Activated naive CD4-positive, alpha-beta T cell treated with anti-CD3 and anti-CD28 coated beads, Interleukin-2, amount 50 U/mL, for 72 hours (primary cell): ENCODE data around the gene CFLAR. TPM values are rescaled to one million over a fixed set of nuclear protein-coding genes. Genes with fewer than 3 reads are reported as not detected.
"Not testable (repeated sequence)": the region's sequence is repeated elsewhere in the genome, so short reads cannot be mapped to it uniquely, and the experiment has no call there.

Experiments used
- ATAC-seq, 2 donors: fragments of 150-1000 bp; cut with Tn5 transposase; 2 replicates each; pipeline ENCODE4 v1.10.0; 2021; ENCODE audit warnings: mild to moderate bottlenecking in 2 of 2, moderate library complexity in 2 of 2
- DNase-seq, 2 donors: peaks; one replicate each; pipeline ENCODE4 v3.0.0; 2021 to 2022; ENCODE audit warnings: low spot score in 2 of 2
- H3K27ac Mint-ChIP-seq, 2 donors: one replicate each; pipeline ENCODE4 v1.8.0; 2022; ENCODE audit warnings: mild to moderate bottlenecking in 2 of 2, mixed read lengths in 2 of 2
- H3K36me3 Mint-ChIP-seq, 2 donors: one replicate each; pipeline ENCODE4 v1.8.0; 2022; ENCODE audit warnings: mixed read lengths in 2 of 2
- H3K9me3 Mint-ChIP-seq, 2 donors: one replicate each; pipeline ENCODE4 v1.8.0; 2022; ENCODE audit warnings: mixed read lengths in 2 of 2
- total RNA-seq, 2 donors: library from RNA; stranded (reverse); gene quantifications; one replicate each; pipeline ENCODE4 v1.2.3, GENCODE V29; 2022

Gene CFLAR
- total RNA-seq, 2 donors from 2014 or later = 275 to 321 TPM

- peaks cover 49 to 58% of the 10 kb centered on the region in 2 donors for H3K36me3 Mint-ChIP-seq
- H3K9me3 Mint-ChIP-seq = no peaks in the 10 kb centered on the region
- DNase-seq = no peak
- peak in 1 of 2 donors; percentile 9 for ATAC-seq
- peak overlapping the region; percentile 75 to 84 for H3K27ac Mint-ChIP-seq
Measured at GRCh38 chr2:201137505-201138400, 21.8 kb downstream of the CFLAR start.

GRCh38 chr2:201138401-201138970 lies 22.5 kb downstream of the CFLAR start:
- no peak for DNase-seq
- Mint-ChIP-seq H3K9me3 (no peaks in the 10 kb centered on the region), H3K36me3 (peaks cover 42 to 51% of the 10 kb centered on the region in 2 donors), H3K27ac (peak overlapping the region; percentile 47 to 84)
- ATAC-seq = no peak

- not testable (repeated sequence) for H3K9me3 Mint-ChIP-seq, DNase-seq, ATAC-seq
- Mint-ChIP-seq H3K27ac (peak overlapping the region; percentile 47 to 84), H3K36me3 (peaks cover 40 to 44% of the 10 kb centered on the region in 2 donors)
Measured at GRCh38 chr2:201138986-201139781, 23.2 kb downstream of the CFLAR start.

- peak overlapping the region; percentile 29 to 84 for H3K27ac Mint-ChIP-seq
Measured at GRCh38 chr2:201139836-201140604, 24.1 kb downstream of the CFLAR start.

GRCh38 chr2:201144101-201145051 lies 28.4 kb downstream of the CFLAR start:
- no peak overlapping the region for H3K27ac Mint-ChIP-seq
- DNase-seq (no peak), ATAC-seq (peak in 1 of 2 donors; percentile 29)
- peaks cover 20 to 30% of the 10 kb centered on the region in 2 donors for H3K36me3 Mint-ChIP-seq
- H3K9me3 Mint-ChIP-seq = no peaks in the 10 kb centered on the region

More at GRCh38 chr2:201139836-201140604, 24.1 kb downstream of the CFLAR start:
- ATAC-seq (no peak), DNase-seq (no peak)
- Mint-ChIP-seq H3K9me3 (no peaks in the 10 kb centered on the region), H3K36me3 (peaks cover 39 to 42% of the 10 kb centered on the region in 2 donors)

GRCh38 chr2:201148434-201148990 lies 32.5 kb downstream of the CFLAR start:
- H3K27ac Mint-ChIP-seq = peak overlapping the region; percentile 28 to 77
- ATAC-seq (no peak), DNase-seq (no peak)
- H3K36me3 Mint-ChIP-seq = peaks cover 16 to 55% of the 10 kb centered on the region in 2 donors
- no peaks in the 10 kb centered on the region for H3K9me3 Mint-ChIP-seq

- Mint-ChIP-seq H3K27ac (peak overlapping the region; percentile 79 to 86), H3K36me3 (peaks cover 16 to 56% of the 10 kb centered on the region in 2 donors), H3K9me3 (no peaks in the 10 kb centered on the region)
- DNase-seq = no peak
- ATAC-seq = no peak
Measured at GRCh38 chr2:201149064-201149820, 33.3 kb downstream of the CFLAR start.

GRCh38 chr2:201149821-201150165 lies 33.8 kb downstream of the CFLAR start:
- Mint-ChIP-seq H3K36me3 (peaks cover 21 to 62% of the 10 kb centered on the region in 2 donors), H3K27ac (peak overlapping the region; percentile 81 to 86)
- ATAC-seq, DNase-seq, H3K9me3 Mint-ChIP-seq: not testable (repeated sequence)

GRCh38 chr2:201150454-201151020 lies 34.6 kb downstream of the CFLAR start:
- DNase-seq = no peak
- ATAC-seq = no peak
- Mint-ChIP-seq H3K36me3 (peaks cover 20 to 65% of the 10 kb centered on the region in 2 donors), H3K27ac (peak overlapping the region; percentile 81 to 86), H3K9me3 (no peaks in the 10 kb centered on the region)

GRCh38 chr2:201151127-201151981 lies 35.4 kb downstream of the CFLAR start:
- ATAC-seq (peak; percentile 47 to 71), DNase-seq (no peak)
- peak overlapping the region; percentile 79 to 86 for H3K27ac Mint-ChIP-seq
- H3K36me3 Mint-ChIP-seq = peaks cover 18 to 66% of the 10 kb centered on the region in 2 donors
- H3K9me3 Mint-ChIP-seq = no peaks in the 10 kb centered on the region

- H3K27ac Mint-ChIP-seq = peak overlapping the region; percentile 2 to 94
- H3K9me3 Mint-ChIP-seq = no peaks in the 10 kb centered on the region
- DNase-seq (no peak), ATAC-seq (no peak)
- peaks cover 18 to 66% of the 10 kb centered on the region in 2 donors for H3K36me3 Mint-ChIP-seq
Measured at GRCh38 chr2:201152517-201152916, 36.6 kb downstream of the CFLAR start.

- peak overlapping the region; percentile 2 to 94 for H3K27ac Mint-ChIP-seq
- no peaks in the 10 kb centered on the region for H3K9me3 Mint-ChIP-seq
- no peak for ATAC-seq
- no peak for DNase-seq
- H3K36me3 Mint-ChIP-seq = peaks cover 17 to 69% of the 10 kb centered on the region in 2 donors
Measured at GRCh38 chr2:201152999-201153815, 37.2 kb downstream of the CFLAR start.
